ENCODE results near the gene CYFIP2. TPM values are rescaled to one million over a fixed set of nuclear protein-coding genes. Genes with fewer than 3 reads are reported as not detected.
A peak's percentile ranks its signal among the peaks of the same experiment; 100 is the strongest.

CYFIP2 gene
- total and polyA plus RNA-seq, 2 of the 8 experiments (the other 6 are each of a cell fraction or from before 2014, with no cell fraction given): 45.1 to 80.6 TPM

DNA sequence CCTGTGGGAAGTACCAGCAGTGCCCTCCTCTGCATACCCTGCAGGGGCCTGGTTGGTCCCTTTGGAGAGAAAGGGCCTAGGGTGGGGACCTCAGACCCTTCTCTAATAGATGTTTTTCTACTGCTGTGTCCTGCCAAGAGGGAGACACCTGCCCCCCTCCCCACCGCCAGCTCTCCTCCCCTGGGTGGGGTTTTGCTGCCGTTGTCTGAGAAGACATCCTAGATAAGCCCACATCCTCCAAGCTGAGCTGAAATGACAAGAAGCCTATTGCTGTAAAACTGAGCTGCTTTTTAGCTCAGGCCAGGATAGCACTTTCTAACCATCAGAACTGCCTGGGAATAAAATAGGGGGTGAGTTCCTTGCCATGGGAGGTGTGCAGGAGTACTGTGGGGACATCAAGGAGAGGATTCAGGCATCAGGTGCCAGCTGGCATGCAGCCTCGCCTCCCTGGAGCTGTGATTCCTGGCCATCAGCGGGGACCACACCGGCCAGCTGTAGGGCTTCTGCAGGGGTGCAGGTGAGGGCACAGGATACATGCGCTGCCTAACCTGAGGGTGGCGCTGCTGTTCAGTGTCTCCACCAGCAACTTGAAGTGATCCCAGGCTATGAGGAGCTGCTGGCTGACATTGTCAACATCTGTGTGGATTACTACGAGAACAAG, 37.9 kb downstream of the CYFIP2 start:
- H2BK12ac ChIP-seq (ENCODE audit: low read depth, low read length): no peak overlapping the region
- ChIA-PET CTCF (ENCODE audit: partially characterized antibody) (interaction anchor here (0.6 to 13.9 kb wide), 36 partner anchors 9 to 434 kb away, joined by 3 to 157 read pairs (median 6); no protein-coding TSS in a partner anchor), POLR2A (ENCODE audit: partially characterized antibody) (interaction anchor here (1.3 kb wide), 1 partner anchor 36 kb away, joined by 4 read pairs; no protein-coding TSS in a partner anchor)
- H3K4me3 ChIP-seq (ENCODE audit: extremely low read depth in 1 of 4, insufficient read depth in 2 of 4, low read depth in 3 of 4, low read length in 4 of 4): no peak overlapping the region
- no peak overlapping the region for H3K4ac ChIP-seq (replicated peaks; ENCODE audit: insufficient read length, low read depth, low read length)
- no peak overlapping the region for H2AK5ac ChIP-seq (ENCODE audit: low read depth, low read length)
- no peaks in the 10 kb centered on the region for H3K23me2 ChIP-seq (ENCODE audit: low read depth, low read length)
- no peaks in the 10 kb centered on the region for H3K9me3 ChIP-seq (ENCODE audit: insufficient read depth in 2 of 2, low read depth in 1 of 2, low read length in 1 of 2)
- H3K23ac ChIP-seq (ENCODE audit: insufficient read length): no peak overlapping the region
- FAIRE-seq (peak; percentile 77), DNase-seq (ENCODE audit: low read depth in 1 of 2, low spot score in 2 of 2) (peak in 1 of 2 experiments; percentile 84)
- no peak overlapping the region for H2BK120ac ChIP-seq (replicated peaks; ENCODE audit: low read depth, low read length)
- H3K27me3 ChIP-seq (replicated peaks in 1 of 4; ENCODE audit: control insufficient read depth in 3 of 4, extremely low read depth in 1 of 4, insufficient read depth in 3 of 4, low read length in 3 of 4): no peaks in the 10 kb centered on the region
- no peak overlapping the region for H3K56ac ChIP-seq (replicated peaks; ENCODE audit: insufficient read length, low read depth, low read length)
- no peak overlapping the region for H3K27ac ChIP-seq (ENCODE audit: low read depth, low read length)
- H3K4me2 ChIP-seq (ENCODE audit: insufficient read depth in 1 of 2, low read depth in 2 of 2, low read length in 2 of 2): no peak overlapping the region
- no peak overlapping the region for H4K5ac ChIP-seq (ENCODE audit: insufficient read length, low read depth, low read length)
- H4K91ac ChIP-seq (replicated peaks; ENCODE audit: insufficient read length, low read length): no peak overlapping the region
- 61% methylated on average over 8 of the region's 8 CpGs; no CpG with 5 or more reads in 1 of the 2 experiments for WGBS, 2 experiments (ENCODE audit: extremely low coverage in 1 of 2, insufficient coverage in 1 of 2, insufficient read length in 1 of 2, insufficient replicate concordance in 2 of 2, low coverage in 1 of 2, low lambda C conversion rate in 2 of 2, missing lambda C conversion rate in 1 of 2)
- peaks cover 0 to 3% (median 0%) of the 10 kb centered on the region in 4 experiments; a peak in 2 of 8 replicates for H3K36me3 ChIP-seq (ENCODE audit: control insufficient read depth in 2 of 4, insufficient read depth in 4 of 4, low read length in 3 of 4)
- H3K14ac ChIP-seq (ENCODE audit: insufficient read length): no peak overlapping the region
- H3K18ac ChIP-seq (ENCODE audit: extremely low read depth, low read length): no peak overlapping the region
- H3K9ac ChIP-seq (replicated peaks in 1 of 4; ENCODE audit: extremely low read depth in 1 of 4, low read depth in 3 of 4, low read length in 3 of 4): no peak overlapping the region
- H4K20me1 ChIP-seq (replicated peaks in 1 of 2; ENCODE audit: control insufficient read depth in 1 of 2, insufficient read depth in 2 of 2, low read length in 2 of 2): no peaks in the 10 kb centered on the region
- H3K79me2 ChIP-seq (ENCODE audit: control insufficient read depth in 1 of 2, insufficient read depth in 2 of 2, low read length in 2 of 2): no peaks in the 10 kb centered on the region
- no peak overlapping the region for H2BK20ac ChIP-seq (ENCODE audit: low read length)
- H3K4me1 ChIP-seq (replicated peaks in 1 of 4; ENCODE audit: control insufficient read depth in 3 of 4, insufficient read depth in 4 of 4, low read length in 3 of 4): no peaks in the 10 kb centered on the region
- H3K79me1 ChIP-seq (ENCODE audit: low read depth, low read length): no peaks in the 10 kb centered on the region
- H2BK15ac ChIP-seq (ENCODE audit: low read length): no peak overlapping the region
- no peak overlapping the region for H4K8ac ChIP-seq (ENCODE audit: extremely low read depth, insufficient read depth, low read length)
- H2BK5ac ChIP-seq (ENCODE audit: low read depth, low read length): no peak overlapping the region
- no peak overlapping the region for H2AFZ ChIP-seq (ENCODE audit: low read length)
- TF ChIP-seq KDM1A (IDR thresholded peaks at IDR 0.05; ENCODE audit: borderline replicate concordance, low read length) (no peak), CEBPB (IDR thresholded peaks at IDR 0.05; ENCODE audit: low read depth, low read length) (no peak), GTF2F1 (IDR thresholded peaks at IDR 0.05; ENCODE audit: borderline replicate concordance, low read depth, low read length) (no peak), TCF12 (IDR thresholded peaks at IDR 0.05; ENCODE audit: low read depth, low read length) (0 out of 2 replicates have a peak, but pooled peaks have one; percentile 11), CREB1 (IDR thresholded peaks at IDR 0.05) (peak; percentile 32; the same call in 1 of the 2 replicates), RAD21 (IDR thresholded peaks at IDR 0.05 in 1 of 2, conservative IDR thresholded peaks at IDR 0.05 in 1 of 2; ENCODE audit: low read depth in 2 of 2, low read length in 2 of 2) (peak; percentile 43 to 63; a peak in 3 of 4 replicates)
- TF ChIP-seq, protein P1, sequence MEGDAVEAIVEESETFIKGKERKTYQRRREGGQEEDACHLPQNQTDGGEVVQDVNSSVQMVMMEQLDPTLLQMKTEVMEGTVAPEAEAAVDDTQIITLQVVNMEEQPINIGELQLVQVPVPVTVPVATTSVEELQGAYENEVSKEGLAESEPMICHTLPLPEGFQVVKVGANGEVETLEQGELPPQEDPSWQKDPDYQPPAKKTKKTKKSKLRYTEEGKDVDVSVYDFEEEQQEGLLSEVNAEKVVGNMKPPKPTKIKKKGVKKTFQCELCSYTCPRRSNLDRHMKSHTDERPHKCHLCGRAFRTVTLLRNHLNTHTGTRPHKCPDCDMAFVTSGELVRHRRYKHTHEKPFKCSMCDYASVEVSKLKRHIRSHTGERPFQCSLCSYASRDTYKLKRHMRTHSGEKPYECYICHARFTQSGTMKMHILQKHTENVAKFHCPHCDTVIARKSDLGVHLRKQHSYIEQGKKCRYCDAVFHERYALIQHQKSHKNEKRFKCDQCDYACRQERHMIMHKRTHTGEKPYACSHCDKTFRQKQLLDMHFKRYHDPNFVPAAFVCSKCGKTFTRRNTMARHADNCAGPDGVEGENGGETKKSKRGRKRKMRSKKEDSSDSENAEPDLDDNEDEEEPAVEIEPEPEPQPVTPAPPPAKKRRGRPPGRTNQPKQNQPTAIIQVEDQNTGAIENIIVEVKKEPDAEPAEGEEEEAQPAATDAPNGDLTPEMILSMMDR (IDR thresholded peaks at IDR 0.05; ENCODE audit: control extremely low read depth in 1 of 3, insufficient read depth in 1 of 3, low read depth in 1 of 3, low read length in 3 of 3): peak; percentile 82 to 99 (median 95)
- TF ChIP-seq, protein P2, sequence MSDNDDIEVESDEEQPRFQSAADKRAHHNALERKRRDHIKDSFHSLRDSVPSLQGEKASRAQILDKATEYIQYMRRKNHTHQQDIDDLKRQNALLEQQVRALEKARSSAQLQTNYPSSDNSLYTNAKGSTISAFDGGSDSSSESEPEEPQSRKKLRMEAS (IDR thresholded peaks at IDR 0.05): peak; percentile 28; the same call in 1 of the 2 replicates

Measured in H1 (cell line).